ENCODE measurements around the gene ABCA2.

Gene ABCA2

GRCh38 chr9:136973618-136974617 is 54.1 kb downstream of the ABCA2 start:
- no peak overlapping the region for H3K4me3 ChIP-seq (ENCODE audit: low read depth, low read length)
- DNase-seq (ENCODE audit: low read depth): no peak

- no peak overlapping the region for H3K4me3 ChIP-seq (ENCODE audit: low read depth, low read length)
- no peak for DNase-seq (ENCODE audit: low read depth)
Observed at GRCh38 chr9:136972743-136973142, 55.3 kb downstream of the ABCA2 start.

GRCh38 chr9:136972335-136972734 is 55.7 kb downstream of the ABCA2 start:
- no peak for DNase-seq (ENCODE audit: low read depth)
- H3K4me3 ChIP-seq (ENCODE audit: low read depth, low read length): no peak overlapping the region

GRCh38 chr9:136971746-136972145 is 56.3 kb downstream of the ABCA2 start:
- no peak overlapping the region for H3K4me3 ChIP-seq (ENCODE audit: low read depth, low read length)
- no peak for DNase-seq (ENCODE audit: low read depth)

GRCh38 chr9:136970361-136970760 is 57.7 kb downstream of the ABCA2 start:
- DNase-seq (ENCODE audit: low read depth): no peak
- no peak overlapping the region for H3K4me3 ChIP-seq (ENCODE audit: low read depth, low read length)

GRCh38 chr9:136969774-136970173 is 58.3 kb downstream of the ABCA2 start:
- H3K4me3 ChIP-seq (ENCODE audit: low read depth, low read length): no peak overlapping the region
- DNase-seq (ENCODE audit: low read depth): no peak

GRCh38 chr9:136969150-136969549 is 58.9 kb downstream of the ABCA2 start:
- H3K4me3 ChIP-seq (ENCODE audit: low read depth, low read length): no peak overlapping the region

GRCh38 chr9:136968333-136969127 is 59.5 kb downstream of the ABCA2 start:
- no peak overlapping the region for H3K4me3 ChIP-seq (ENCODE audit: low read depth, low read length)
- no peak for DNase-seq (ENCODE audit: low read depth)

More at GRCh38 chr9:136969150-136969549, 58.9 kb downstream of the ABCA2 start:
- DNase-seq (ENCODE audit: low read depth): no peak

- H3K4me3 ChIP-seq (ENCODE audit: low read depth, low read length): no peak overlapping the region
- DNase-seq (ENCODE audit: low read depth): no peak
Observed at GRCh38 chr9:136965771-136966484, 62.1 kb downstream of the ABCA2 start.

- no peak for DNase-seq (ENCODE audit: low read depth)
- H3K4me3 ChIP-seq (ENCODE audit: low read depth, low read length): no peak overlapping the region
Observed at GRCh38 chr9:136964833-136965422, 63.1 kb downstream of the ABCA2 start.

- no peak for DNase-seq (ENCODE audit: low read depth)
- no peak overlapping the region for H3K4me3 ChIP-seq (ENCODE audit: low read depth, low read length)
Observed at GRCh38 chr9:136964171-136964689, 63.8 kb downstream of the ABCA2 start.

- DNase-seq (ENCODE audit: low read depth): no peak
- no peak overlapping the region for H3K4me3 ChIP-seq (ENCODE audit: low read depth, low read length)
Observed at GRCh38 chr9:136963751-136964150, 64.3 kb downstream of the ABCA2 start.

GRCh38 chr9:136963341-136963740 is 64.7 kb downstream of the ABCA2 start:
- DNase-seq (ENCODE audit: low read depth): no peak
- no peak overlapping the region for H3K4me3 ChIP-seq (ENCODE audit: low read depth, low read length)

GRCh38 chr9:136962701-136963248 is 65.3 kb downstream of the ABCA2 start:
- no peak for DNase-seq (ENCODE audit: low read depth)
- H3K4me3 ChIP-seq (ENCODE audit: low read depth, low read length): no peak overlapping the region

- DNase-seq (ENCODE audit: low read depth): no peak
- H3K4me3 ChIP-seq (ENCODE audit: low read depth, low read length): no peak overlapping the region
Observed at GRCh38 chr9:136962163-136962562, 65.9 kb downstream of the ABCA2 start.

GRCh38 chr9:136961279-136962065 is 66.6 kb downstream of the ABCA2 start:
- DNase-seq (ENCODE audit: low read depth): no peak
- no peak overlapping the region for H3K4me3 ChIP-seq (ENCODE audit: low read depth, low read length)

- no peak for DNase-seq (ENCODE audit: low read depth)
- H3K4me3 ChIP-seq (ENCODE audit: low read depth, low read length): no peak overlapping the region
Observed at GRCh38 chr9:136960938-136961275, 67.1 kb downstream of the ABCA2 start.

GRCh38 chr9:136960212-136960937 is 67.7 kb downstream of the ABCA2 start:
- no peak for DNase-seq (ENCODE audit: low read depth)
- no peak overlapping the region for H3K4me3 ChIP-seq (ENCODE audit: low read depth, low read length)

Data from skeletal muscle cell (primary cell).